LNCAP (cell line): ENCODE measurements around the gene PDE5A.

Source experiments
- TF ChIP-seq, protein P1 (sequence below): fragments of 450-650 bp; IDR thresholded peaks from 2 replicates; pipeline ENCODE4 v1.5.1; 2017; ENCODE audit warnings: mild to moderate bottlenecking

Gene PDE5A

DNA sequence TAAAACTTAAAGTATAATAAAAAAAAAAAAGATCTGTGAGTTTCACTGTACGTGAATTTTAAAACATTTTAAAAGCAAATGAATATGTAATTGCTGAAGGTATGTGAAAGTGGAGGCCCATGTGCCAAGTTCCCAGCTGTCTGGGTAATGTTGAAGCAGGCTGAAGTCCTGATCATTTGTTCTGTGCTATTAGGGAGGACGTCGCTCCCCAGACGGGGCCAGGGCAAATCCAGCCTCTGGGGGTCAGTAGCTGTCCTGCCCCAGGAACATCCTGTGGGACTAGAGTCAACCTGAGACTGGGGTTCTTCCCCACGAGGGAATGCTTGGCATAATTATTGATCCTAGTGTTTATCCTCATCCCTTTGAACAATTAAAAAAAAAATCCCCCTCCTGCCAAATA, 48.8 kb downstream of the PDE5A start:
- TF ChIP-seq, protein P1, sequence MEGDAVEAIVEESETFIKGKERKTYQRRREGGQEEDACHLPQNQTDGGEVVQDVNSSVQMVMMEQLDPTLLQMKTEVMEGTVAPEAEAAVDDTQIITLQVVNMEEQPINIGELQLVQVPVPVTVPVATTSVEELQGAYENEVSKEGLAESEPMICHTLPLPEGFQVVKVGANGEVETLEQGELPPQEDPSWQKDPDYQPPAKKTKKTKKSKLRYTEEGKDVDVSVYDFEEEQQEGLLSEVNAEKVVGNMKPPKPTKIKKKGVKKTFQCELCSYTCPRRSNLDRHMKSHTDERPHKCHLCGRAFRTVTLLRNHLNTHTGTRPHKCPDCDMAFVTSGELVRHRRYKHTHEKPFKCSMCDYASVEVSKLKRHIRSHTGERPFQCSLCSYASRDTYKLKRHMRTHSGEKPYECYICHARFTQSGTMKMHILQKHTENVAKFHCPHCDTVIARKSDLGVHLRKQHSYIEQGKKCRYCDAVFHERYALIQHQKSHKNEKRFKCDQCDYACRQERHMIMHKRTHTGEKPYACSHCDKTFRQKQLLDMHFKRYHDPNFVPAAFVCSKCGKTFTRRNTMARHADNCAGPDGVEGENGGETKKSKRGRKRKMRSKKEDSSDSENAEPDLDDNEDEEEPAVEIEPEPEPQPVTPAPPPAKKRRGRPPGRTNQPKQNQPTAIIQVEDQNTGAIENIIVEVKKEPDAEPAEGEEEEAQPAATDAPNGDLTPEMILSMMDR = no peak

DNA sequence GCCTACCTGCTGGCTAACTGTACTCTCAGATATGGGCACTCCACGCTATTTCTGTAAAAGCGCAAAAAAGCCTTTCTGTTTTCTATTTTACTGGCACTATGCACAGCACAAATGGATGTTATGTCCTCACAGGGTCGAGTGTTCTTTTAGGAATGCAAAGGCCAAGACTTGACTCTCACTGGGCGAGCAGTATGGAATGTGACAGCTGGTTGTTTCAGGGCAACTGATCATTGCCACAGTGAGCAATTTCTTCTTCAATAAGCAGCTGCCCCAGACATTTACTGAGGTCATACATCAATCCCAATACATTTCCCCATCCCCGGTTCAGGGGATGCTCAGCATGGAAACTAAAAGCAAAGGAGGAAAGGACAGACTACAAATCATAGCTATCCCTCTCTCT, 58.2 kb downstream of the PDE5A start:
- TF ChIP-seq, protein P1 = no peak

DNA sequence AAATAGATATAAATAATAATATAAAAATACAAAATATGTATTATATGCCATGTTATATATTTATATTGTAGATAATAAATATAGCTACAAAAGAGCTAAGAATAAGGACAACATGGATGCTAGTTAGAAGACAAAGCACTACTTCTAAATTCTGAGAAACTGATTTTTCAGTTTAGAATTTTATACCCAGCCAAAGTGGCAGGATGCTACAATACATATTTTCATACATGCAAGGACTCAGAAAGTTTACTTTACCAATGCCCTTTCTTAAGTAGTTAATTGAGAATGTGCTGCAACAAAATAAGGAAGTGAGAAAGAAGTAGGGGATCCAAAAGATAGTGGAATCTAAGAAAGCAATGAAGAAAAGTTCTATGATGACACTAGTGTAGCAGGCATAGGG, 64.5 kb downstream of the PDE5A start:
- TF ChIP-seq, protein P1 = no peak

DNA sequence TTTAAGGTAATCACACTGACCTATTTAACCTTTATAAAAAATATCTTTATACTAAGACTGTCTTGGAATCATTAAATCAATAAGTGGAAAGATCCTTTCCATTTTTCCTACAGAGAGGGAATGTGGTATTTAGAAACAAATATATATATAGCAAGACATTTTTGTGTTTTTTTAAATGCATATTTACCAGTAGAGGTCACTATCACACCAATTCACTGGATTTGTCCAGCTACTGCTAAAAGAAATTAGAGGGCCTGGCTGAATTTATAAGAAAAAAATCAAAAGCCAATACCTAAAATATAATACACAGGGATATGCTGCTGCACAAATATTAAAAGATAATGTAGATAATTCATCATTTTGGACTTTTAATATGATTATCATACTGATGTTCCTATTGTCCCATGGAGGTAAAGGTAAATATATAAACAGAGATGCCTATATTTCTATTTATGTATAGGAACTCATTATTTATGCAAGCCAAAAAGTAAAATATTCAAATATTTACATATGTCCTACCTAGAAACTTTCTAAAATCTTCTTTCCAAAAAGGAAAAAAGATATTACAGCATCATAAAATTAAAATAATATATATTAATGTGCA, 69.5 kb downstream of the PDE5A start:
- TF ChIP-seq, protein P1 = peak; percentile 49

DNA sequence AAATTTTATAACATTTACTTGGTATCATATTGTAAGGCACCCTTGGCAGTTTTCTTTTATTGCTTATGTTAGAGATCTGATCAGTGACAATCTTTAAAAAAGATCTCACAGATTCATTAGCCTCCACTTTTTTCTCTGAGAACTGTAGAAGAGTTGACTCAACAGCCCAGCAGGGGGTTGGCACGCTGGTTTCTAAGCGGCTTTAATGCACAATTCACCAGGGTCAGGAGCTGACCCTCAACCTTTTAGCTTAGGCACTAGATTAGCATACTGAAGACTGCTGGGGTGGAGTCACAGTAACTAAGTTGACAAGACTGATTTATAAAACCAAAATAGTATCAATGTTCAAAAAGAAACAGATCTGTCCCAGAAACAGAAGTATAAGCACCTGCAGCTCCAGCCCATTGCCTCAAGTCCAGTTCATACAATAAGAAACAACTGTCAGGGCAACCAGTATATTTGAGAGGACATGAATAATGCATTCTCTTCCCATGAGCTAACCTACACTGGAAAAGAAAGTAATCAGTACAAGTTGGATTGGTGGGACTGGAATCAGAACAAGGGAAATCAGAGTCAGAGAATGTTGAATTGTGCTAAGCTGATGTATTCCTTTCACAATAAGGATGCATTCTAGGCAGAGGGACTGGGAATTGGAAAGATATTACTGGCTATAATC, 77.6 kb downstream of the PDE5A start:
- TF ChIP-seq, protein P1 = no peak

DNA sequence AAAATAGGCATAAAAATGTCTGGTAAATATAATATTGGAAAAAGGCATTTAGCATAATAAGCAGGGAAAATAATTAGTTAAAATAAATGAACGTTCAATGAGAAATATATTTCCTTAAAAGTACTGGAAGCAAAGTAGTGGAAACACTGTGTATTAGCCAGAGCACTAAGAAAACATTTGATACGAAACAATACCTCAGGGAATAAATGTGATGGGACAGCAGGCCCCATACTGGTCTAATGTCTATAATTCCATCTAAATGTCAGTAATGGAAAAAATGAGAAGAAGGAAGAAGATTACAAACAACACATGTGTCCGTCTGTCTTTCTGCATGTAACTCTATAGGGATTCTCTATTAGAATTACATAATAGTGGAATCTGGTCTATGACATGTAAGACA, 79.0 kb downstream of the PDE5A start:
- TF ChIP-seq, protein P1 = no peak

DNA sequence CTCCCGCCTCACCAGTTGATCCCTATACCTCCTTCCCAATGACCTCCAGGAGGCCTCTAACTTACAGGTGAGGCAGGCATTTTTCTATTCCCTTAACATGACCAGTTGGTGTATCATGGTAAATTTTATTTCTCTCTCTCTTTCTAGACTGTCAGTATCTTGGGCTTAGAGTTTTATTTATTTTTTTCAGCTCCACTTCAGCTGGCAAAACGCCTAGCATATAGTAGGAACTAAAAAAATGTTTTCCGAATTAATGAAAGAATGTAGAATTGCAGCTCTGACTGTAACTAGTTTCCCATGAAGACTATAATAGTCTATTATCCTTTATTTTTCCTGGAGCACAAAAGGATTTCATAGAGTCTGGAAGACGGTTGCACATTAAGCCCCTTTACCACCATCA, 84.8 kb downstream of the PDE5A start:
- TF ChIP-seq, protein P1 = no peak
